GM21515 (cell line): ENCODE data around the gene KRT3.
"Not testable (repeated sequence)": the region's sequence is repeated elsewhere in the genome, so short reads cannot be mapped to it uniquely, and the experiment has no call there.

Source experiments
- ATAC-seq: cut with Tn5 transposase; IDR thresholded peaks from one replicate; pipeline ENCODE4 v1.9.1; 2021; ENCODE audit not compliant: unreplicated experiment

The KRT3 gene

GRCh38 chr12:52798671-52799504 is 3.0 kb upstream of the KRT3 start:
- ATAC-seq: no peak

- ATAC-seq: no peak
These were observed 2.2 kb upstream of the KRT3 start for GRCh38 chr12:52798003-52798670.

- ATAC-seq: no peak
These were observed 1.6 kb upstream of the KRT3 start for GRCh38 chr12:52797529-52797894.

- ATAC-seq: no peak
These were observed 1.1 kb upstream of the KRT3 start for GRCh38 chr12:52796839-52797528.

- ATAC-seq: no peak
These were observed 495 bp upstream of the KRT3 start for GRCh38 chr12:52796429-52796794.

- not testable (repeated sequence) for ATAC-seq
These were observed 614 bp downstream of the KRT3 start for GRCh38 chr12:52795332-52795674.

GRCh38 chr12:52794479-52795331 is 1.2 kb downstream of the KRT3 start:
- ATAC-seq: no peak

- no peak for ATAC-seq
These were observed 3.5 kb downstream of the KRT3 start for GRCh38 chr12:52792185-52793029.

GRCh38 chr12:52791271-52792184 is 4.4 kb downstream of the KRT3 start:
- no peak for ATAC-seq

GRCh38 chr12:52790427-52791270 is 5.3 kb downstream of the KRT3 start:
- ATAC-seq: no peak

GRCh38 chr12:52789637-52790426 is 6.1 kb downstream of the KRT3 start:
- ATAC-seq: no peak

GRCh38 chr12:52788876-52789636 is 6.9 kb downstream of the KRT3 start:
- no peak for ATAC-seq

- ATAC-seq: no peak
These were observed 7.6 kb downstream of the KRT3 start for GRCh38 chr12:52788192-52788875.

- no peak for ATAC-seq
These were observed 8.4 kb downstream of the KRT3 start for GRCh38 chr12:52787324-52788191.

- ATAC-seq: no peak
These were observed 11.0 kb downstream of the KRT3 start for GRCh38 chr12:52784909-52785308.
